DMS53 (cell line): ENCODE results near the gene PCNX1.
"Not testable (repeated sequence)": the region's sequence is repeated elsewhere in the genome, so short reads cannot be mapped to it uniquely, and the experiment has no call there.

Source experiments
- DNase-seq: peaks from one replicate; lab custom pipeline; 2025; lab: John Stamatoyannopoulos, UW

Gene PCNX1

GRCh38 chr14:70916799-70917198 lies 9.5 kb downstream of the PCNX1 start:
- no peak for DNase-seq

DNA sequence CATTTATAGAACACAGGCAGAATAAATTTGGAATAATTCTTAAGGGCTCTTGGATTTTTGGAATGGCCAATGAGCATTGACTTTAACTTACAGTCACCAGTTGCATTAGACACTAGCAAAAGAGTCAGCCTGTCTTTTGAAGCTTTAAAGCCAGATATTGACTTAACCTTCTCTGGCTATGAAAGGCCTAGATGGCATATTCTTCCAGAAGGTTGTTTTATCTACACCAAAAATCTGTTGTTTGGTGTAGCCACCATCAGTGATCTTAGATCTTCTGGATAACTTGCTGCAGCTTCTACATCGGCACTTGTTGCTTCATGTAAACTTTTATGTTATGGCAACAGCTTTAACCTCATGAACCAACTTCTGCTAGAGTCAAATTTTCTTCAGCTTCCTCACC lies 10.4 kb downstream of the PCNX1 start:
- DNase-seq = no peak

- no peak for DNase-seq
Measured at GRCh38 chr14:70919774-70920173, 12.5 kb downstream of the PCNX1 start.

DNA sequence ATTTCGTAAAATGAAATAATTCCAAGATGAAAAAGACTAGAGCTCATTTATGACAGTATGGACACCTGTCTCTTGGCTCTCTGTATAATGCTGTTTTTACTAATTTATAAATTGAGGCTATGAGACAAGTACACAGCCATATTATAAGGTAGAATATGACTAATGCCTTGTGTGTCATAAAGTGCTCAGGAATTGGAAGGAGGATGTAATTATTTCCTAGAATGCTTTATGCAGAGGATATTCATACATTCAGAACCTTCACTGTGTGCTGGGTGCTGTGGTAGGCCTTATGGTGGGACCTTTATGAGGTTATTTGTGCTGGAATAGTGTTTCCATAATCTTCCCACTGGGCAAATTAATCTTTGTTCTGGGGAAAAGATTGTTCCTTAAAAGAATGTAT lies 13.3 kb downstream of the PCNX1 start:
- no peak for DNase-seq

- DNase-seq = no peak
Measured at GRCh38 chr14:70921669-70922068, 14.4 kb downstream of the PCNX1 start.

DNA sequence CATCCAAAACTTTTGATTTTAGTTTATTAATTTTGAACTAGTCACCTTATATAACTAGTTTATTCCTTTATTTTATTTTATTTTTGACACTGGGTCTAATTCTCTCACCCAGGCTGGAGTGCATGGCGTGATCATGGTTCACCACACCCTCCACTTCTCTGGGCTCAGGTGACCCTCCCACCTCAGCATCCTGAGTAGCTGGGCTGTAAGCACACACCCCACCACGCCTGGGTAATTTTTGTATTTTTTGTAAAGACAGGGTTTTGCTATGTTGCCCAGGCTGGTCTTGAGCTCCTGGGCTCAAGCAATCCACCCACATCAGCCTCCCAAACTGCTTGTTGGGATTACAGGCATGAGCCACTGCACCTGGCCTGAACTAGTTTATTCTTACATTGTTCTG lies 17.3 kb downstream of the PCNX1 start:
- no peak for DNase-seq

DNA sequence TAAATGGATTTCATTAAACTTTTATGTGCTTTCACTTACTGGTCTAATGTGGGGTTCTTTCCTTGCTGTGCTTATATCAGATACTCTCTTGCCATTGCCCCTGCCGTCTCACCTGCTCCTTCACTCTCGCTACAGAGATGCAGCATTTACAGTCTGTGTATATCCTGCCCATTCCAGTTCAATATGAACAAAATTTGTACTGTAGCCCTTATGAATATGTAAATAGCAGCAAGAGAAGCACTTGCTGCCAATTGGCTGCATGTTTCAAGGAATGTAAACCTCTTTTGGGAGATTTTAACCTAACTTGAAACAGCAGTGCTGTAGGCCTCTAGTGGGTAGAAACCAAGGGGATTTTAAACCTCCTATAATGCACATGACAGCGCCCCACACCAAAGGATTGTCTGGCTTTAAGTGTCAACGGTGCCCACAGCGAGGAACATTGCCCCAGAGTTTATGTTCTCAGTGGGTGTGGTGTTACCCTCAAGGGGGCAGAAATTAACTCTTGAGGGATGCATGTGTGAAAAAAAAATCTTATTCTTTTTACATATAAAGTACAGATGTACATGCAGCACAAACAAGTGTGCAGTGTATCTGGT lies 19.1 kb downstream of the PCNX1 start:
- DNase-seq = no peak

DNA sequence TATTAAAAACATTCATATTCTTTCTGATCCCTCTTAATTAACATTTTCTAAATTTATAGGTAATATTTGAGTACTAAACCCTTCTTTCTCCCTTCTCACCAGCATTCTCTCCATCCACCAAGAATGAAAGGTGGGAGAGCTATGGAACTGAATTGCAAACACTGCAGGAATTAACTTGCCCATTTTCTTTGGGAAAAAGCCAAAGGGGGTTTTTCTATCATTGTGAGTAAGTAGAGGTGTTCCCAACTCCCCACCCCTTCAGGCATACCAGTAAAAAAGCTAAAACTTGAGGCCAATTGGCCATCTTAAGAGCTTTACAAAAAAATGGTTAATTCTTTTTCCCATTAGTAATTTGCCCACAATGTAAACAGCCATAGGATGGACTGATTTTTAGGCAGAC lies 23.7 kb downstream of the PCNX1 start:
- no peak for DNase-seq

DNA sequence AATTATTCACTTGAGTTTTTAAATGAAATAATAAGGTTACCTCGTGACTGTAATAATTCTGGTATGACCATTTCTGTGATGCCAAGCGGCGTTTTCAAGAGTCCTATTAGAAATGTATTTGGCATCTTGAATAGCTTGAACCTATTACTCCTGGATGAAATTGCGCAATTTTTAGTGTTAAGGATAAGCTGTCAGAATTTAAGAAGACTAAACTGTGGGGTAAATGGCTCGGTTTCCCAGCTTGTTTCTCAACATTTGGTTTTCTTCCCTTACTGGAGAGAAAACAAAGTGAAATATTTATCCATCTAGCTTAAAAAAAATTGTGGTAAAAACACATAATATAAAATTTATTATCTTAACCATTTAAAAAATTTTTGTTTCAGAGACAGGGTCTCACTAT lies 26.8 kb downstream of the PCNX1 start:
- DNase-seq = no peak

DNA sequence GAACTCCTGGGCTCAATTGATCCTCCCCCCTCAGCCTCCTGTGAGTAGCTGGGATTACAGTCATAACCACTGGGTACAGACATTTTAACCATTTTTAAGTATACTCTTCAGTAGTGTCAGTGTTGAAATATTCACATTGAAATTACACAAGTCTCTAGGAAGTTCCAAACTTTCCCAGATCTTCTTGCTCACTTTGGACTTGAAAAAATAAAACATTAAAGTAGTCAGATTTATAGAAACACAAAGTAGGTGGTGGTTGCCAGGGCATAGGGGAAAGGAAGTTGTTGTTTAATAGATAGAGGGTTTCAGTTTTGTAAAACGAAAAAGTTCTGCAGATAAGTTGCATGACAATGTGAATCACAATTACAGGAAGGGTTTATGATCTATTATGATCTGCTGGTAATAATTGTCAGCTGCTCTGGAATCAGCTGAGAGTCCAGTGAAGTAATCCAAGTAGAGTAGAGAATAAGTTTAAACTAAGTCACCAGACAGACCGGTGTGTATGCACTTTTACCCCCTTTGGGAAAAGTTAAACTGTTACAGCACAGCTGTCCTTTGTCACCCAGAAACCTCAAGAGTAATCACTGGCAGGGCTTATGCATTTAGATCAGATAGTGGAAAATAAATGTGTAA lies 27.4 kb downstream of the PCNX1 start:
- DNase-seq = no peak

- no peak for DNase-seq
Measured at GRCh38 chr14:70935135-70935534, 27.9 kb downstream of the PCNX1 start.

GRCh38 chr14:70939693-70940092 lies 32.4 kb downstream of the PCNX1 start:
- DNase-seq = not testable (repeated sequence)

DNA sequence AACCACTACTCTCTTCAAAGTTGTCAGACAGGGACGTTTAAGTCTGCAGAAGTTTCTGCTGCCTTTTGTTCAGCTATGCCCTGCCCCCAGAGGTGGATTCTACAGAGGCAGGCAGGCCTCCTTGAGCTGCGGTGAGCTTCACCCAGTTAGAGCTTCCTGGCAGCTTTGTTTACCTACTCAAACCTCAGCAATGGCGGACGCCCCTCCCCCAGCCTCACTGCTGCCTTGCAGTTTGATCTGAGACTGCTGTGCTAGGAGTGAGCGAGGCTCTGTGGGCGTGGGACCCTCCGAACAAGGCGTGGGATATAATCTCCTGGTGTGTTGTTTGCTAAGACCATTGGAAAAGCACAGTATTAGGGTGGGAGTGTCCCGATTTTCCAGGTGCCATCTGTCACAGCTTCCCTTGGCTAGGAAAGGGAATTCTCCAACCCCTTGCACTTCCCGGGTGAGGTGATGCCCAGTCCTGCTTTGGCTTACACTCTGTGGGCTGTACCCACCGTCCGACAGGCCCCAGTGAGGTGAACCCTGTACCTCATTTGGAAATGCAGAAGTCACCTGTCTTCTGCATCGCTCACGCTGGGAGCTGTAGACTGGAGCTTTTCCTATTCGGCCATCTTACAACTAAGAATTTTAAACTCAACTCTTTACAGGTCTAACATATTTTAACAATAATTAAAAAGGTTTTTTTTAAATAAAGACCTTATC lies 34.5 kb downstream of the PCNX1 start:
- not testable (repeated sequence) for DNase-seq

DNA sequence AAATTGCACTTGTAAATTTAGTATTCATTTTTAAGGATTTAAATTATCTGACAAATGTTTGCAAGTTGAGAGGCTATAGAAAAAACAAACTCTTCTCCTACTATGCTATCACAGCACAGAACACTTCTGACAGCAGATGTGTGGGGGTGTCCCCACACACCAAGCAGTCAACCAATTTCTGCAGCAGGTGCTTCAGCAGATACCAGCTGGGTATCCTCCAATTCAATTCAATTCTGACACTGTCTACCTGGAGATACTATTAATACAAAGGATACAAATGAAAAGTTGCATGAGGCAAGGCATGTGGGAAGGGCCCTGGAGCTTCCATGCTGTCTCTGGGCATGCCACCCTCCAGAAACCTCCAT lies 35.1 kb downstream of the PCNX1 start:
- no peak for DNase-seq

DNA sequence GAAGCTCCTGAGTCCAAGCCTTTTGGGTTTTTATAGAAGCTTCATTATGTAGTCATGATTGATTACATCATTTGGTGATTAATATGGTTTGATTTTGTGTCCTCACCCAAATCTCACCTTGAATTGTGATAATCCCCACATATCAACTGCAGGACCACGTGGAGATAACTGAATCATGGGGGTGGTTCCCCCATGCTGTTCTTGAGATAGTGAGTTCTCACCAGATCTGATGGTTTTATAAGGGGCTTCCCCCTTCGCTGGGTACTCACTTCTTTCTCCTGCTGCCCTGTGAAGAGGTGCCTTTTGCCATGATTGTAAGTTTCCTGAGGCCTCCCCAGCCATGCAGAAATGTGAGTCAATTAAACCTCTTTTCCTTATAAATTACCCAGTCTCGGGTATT lies 35.5 kb downstream of the PCNX1 start:
- DNase-seq = not testable (repeated sequence)

DNA sequence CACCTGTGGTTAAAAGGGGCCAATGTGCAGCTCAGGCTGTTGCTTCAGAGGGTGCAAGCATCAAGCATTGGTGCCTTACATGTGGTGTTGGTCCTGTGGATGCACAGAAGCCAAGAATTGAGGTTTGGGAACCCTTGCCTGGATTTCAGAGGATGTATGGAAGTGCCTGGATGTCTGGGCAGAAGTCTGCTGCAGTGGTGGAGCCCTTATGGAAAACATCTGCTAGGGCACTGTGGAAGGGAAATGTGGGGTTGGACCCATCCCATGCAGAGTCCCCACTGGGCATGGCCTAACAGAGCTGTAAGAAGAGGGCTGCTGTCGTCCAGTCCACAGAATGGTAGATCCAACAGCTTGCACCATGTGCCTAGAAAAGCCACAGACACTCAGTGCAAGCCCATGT lies 36.6 kb downstream of the PCNX1 start:
- no peak for DNase-seq

- peak; percentile 3 for DNase-seq
Measured at GRCh38 chr14:70947739-70948138, 40.5 kb downstream of the PCNX1 start.

GRCh38 chr14:70952485-70952884 lies 45.2 kb downstream of the PCNX1 start:
- DNase-seq = no peak

GRCh38 chr14:70954068-70954467 lies 46.8 kb downstream of the PCNX1 start:
- no peak for DNase-seq

- DNase-seq = peak; percentile 9
Measured at GRCh38 chr14:70955543-70956480, 48.6 kb downstream of the PCNX1 start.

DNA sequence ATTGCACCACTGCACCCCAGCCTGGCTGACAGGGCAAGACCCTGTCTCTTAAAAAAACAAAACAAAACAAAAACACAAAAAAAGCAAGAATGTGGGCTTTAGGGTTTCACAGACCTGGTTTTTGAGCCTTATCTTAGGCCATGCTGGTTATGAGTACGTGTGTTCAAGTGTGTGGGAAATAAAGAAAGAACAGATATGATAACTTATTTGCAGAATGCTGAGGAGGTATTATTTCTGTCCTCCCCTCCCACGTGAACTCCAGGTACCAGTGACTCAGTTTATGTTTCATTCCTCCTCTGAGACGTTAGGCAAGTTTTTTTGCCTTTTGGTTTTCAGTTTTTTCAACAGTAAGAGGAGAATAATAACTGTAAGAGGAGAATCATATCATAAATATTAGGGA lies 49.3 kb downstream of the PCNX1 start:
- DNase-seq = no peak

GRCh38 chr14:70957710-70958109 lies 50.5 kb downstream of the PCNX1 start:
- no peak for DNase-seq

GRCh38 chr14:70962935-70963334 lies 55.7 kb downstream of the PCNX1 start:
- no peak for DNase-seq
